ENCODE measurements around the gene FOXN3.
A peak's percentile ranks its signal among the peaks of the same experiment; 100 is the strongest.

The FOXN3 gene

DNA sequence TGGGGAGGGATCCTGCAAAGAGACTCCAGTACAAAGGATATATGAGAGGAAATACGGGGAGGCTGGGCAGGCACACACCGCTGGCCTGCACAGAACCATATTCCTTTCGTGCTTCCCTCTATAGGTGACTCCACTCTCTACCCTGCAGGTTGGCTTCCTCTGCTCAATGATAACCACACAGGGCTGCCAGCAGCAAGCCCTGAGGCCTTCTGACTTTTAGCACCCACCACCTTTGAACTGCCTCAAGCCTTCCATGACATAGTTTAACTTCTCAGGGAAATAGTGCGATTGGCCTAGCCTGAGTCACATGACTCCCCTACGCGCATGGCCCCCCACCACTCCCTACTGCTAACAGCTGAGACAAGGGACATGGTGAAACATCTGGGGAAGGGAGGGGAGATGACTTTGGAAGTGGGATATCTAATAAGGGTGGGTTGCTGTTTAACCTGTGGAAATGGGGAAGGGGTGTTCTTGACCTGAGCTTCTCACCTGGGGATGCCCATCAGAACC lies 3.0 kb upstream of the FOXN3 start:
- H3K36me3 ChIP-seq (ENCODE audit: control insufficient read depth, insufficient read depth, low read length) = peaks cover 10% of the 10 kb centered on the region
- H3K27me3 ChIP-seq (ENCODE audit: control insufficient read depth, insufficient read depth, low read length) = no peaks in the 10 kb centered on the region
- no peak overlapping the region for H3K4me3 ChIP-seq (ENCODE audit: low read depth, low read length)
- no peak overlapping the region for H3K9ac ChIP-seq (ENCODE audit: low read depth, low read length)
- H3K4me1 ChIP-seq (ENCODE audit: control insufficient read depth, insufficient read depth, low read length) = peaks cover 36% of the 10 kb centered on the region
- no peaks in the 10 kb centered on the region for H3K9me3 ChIP-seq (ENCODE audit: control insufficient read depth, insufficient read depth, low read length)
- H3K27ac ChIP-seq (ENCODE audit: low read depth, low read length) = no peak overlapping the region

DNA sequence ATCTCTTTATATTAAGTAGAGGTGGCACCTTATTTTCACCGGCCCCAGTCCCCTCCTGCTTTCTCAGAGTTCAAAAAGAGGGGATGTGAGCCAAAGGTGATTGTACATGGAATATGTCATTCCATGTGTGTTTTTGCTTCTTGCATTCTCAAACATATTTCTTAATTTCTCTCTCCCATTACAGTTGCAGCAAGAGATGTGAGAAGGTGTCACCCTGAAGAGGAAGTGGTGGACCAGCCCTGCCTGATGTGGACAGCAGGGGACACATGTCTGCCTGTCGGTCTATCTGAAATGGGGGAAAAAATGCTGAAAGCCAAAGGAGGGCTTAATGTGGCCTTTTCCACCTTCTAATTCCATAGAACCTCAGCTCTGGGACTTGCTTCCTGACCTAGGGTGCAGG lies 1.9 kb upstream of the FOXN3 start:
- no peaks in the 10 kb centered on the region for H3K27me3 ChIP-seq (ENCODE audit: control insufficient read depth, insufficient read depth, low read length)
- H3K4me1 ChIP-seq (ENCODE audit: control insufficient read depth, insufficient read depth, low read length) = peaks cover 36% of the 10 kb centered on the region
- H3K27ac ChIP-seq (ENCODE audit: low read depth, low read length) = no peak overlapping the region
- H3K9me3 ChIP-seq (ENCODE audit: control insufficient read depth, insufficient read depth, low read length) = no peaks in the 10 kb centered on the region
- no peak overlapping the region for H3K4me3 ChIP-seq (ENCODE audit: low read depth, low read length)
- no peak overlapping the region for H3K9ac ChIP-seq (ENCODE audit: low read depth, low read length)
- peaks cover 14% of the 10 kb centered on the region for H3K36me3 ChIP-seq (ENCODE audit: control insufficient read depth, insufficient read depth, low read length)

DNA sequence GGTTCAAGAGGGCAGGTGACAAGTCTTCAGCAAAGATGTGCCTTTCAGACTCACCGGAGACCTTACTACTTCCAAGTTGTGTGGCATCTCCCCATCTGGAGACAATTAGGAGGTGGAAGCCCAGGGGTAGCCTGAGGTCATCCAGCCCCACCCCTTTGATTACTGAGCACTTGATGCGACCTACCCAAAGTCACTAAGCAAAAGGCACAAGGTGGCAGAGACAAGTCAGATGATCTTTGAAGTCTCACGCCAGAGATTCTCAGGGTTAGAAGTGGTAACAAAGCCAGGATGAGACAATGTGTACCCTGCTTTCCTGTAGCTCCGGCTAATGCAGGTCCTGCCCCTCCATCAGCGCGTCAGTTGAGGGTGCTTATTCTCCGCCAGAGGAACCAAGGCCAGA lies 1.4 kb upstream of the FOXN3 start:
- H3K4me3 ChIP-seq (ENCODE audit: low read depth, low read length) = peak overlapping the region; percentile 76; the same call in 1 of the 2 replicates
- no peak overlapping the region for H3K9ac ChIP-seq (ENCODE audit: low read depth, low read length)
- H3K9me3 ChIP-seq (ENCODE audit: control insufficient read depth, insufficient read depth, low read length) = no peaks in the 10 kb centered on the region
- no peak overlapping the region for H3K27ac ChIP-seq (ENCODE audit: low read depth, low read length)
- H3K4me1 ChIP-seq (ENCODE audit: control insufficient read depth, insufficient read depth, low read length) = peaks cover 31% of the 10 kb centered on the region
- peaks cover 14% of the 10 kb centered on the region for H3K36me3 ChIP-seq (ENCODE audit: control insufficient read depth, insufficient read depth, low read length)
- H3K27me3 ChIP-seq (ENCODE audit: control insufficient read depth, insufficient read depth, low read length) = no peaks in the 10 kb centered on the region

DNA sequence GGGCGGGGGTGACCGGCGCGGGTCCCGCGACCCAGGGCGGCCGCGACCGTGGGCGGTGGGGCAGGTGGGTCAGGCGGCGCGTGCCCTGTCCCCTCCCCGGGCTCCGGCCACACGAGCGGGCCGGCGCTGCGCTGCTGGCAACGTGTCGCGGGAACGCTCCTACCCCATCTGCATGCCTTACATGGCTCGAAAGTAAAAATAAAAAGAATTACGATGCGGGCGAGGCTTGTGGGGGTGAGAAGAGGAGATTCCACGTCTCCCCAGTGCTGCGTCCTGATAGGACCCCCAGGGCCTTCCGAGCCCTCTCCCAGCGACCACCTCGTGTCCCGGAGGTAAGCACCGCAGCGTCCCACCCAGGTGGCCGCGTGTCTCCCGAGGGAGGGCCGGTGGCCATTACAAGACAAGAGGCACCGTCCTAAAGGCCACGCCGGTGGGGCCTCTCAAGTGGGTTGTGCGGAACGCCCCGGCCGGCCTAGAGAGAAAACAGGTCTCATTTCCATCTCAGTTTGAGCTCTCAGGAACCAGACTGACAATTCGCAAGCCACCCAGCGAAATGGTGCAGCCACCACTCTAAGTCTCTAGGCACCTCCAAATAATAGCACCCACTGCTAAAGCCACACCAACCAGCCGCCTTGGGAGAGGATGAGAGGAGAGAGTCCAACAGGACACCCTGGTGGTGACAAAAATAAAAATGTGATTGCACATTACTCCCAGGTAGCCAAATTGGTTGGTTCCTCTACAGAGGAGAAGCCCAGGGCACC lies 612 bp upstream of the FOXN3 start:
- peak overlapping the region; percentile 76 for H3K4me3 ChIP-seq (ENCODE audit: low read depth, low read length)
- peak overlapping the region; percentile 88 for H3K9ac ChIP-seq (ENCODE audit: low read depth, low read length)
- peaks cover 25% of the 10 kb centered on the region for H3K4me1 ChIP-seq (ENCODE audit: control insufficient read depth, insufficient read depth, low read length)
- H3K27me3 ChIP-seq (ENCODE audit: control insufficient read depth, insufficient read depth, low read length) = no peaks in the 10 kb centered on the region
- peak overlapping the region; percentile 81 for H3K27ac ChIP-seq (ENCODE audit: low read depth, low read length)
- H3K36me3 ChIP-seq (ENCODE audit: control insufficient read depth, insufficient read depth, low read length) = peaks cover 20% of the 10 kb centered on the region
- H3K9me3 ChIP-seq (ENCODE audit: control insufficient read depth, insufficient read depth, low read length) = no peaks in the 10 kb centered on the region

DNA sequence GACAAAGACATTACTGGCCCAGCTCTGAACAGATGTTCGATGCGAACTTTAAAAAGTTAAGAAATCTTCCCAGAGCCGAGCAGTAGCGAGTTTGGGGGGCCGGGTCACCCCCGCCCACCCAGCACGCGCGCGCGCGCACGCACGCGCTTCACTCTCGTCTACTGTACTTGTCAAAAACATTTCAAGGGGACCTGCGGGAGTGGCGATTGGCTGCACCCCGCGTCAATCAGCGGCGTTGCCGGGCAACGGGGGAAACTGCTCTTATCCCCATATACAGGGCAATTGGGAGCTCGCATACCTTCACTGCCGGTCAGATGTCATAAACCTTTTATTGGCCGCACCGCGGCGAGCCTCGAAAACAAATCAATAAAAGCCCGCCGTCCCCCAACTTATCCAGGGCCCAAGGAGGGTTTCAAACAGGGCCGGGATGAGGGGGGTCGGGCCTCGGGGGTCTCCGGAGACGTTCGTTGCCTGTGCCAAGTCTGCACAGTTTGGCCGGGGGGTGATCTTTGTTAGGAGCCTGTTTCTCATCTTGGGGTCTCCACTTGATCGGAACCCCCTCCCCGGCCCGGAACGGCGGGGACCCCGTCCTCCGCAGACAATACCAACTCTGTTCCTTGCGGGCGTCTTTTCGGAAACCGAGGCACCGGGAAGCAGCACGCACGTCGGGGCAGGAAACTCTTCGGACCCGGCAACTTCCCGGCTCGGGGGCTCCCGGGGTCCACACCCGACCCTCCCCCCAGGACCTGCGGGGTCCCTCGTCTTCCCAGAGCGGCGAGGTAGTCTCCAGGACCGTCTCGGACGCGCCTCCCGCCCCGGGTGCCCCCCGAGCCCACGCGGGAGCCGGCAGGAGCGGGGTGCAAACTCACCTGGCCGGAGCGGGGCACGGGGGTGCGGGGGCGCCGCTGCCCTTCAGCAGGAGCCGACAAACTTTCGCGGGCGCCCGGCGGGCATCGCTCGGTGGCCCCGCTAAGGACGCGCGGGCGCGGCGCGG lies 734 bp downstream of the FOXN3 start:
- Histone ChIP-seq H3K27me3 (ENCODE audit: control insufficient read depth, insufficient read depth, low read length) (no peaks in the 10 kb centered on the region), H3K27ac (ENCODE audit: low read depth, low read length) (peak overlapping the region; percentile 87), H3K9ac (ENCODE audit: low read depth, low read length) (peak overlapping the region; percentile 80), H3K4me1 (ENCODE audit: control insufficient read depth, insufficient read depth, low read length) (peaks cover 21% of the 10 kb centered on the region), H3K9me3 (ENCODE audit: control insufficient read depth, insufficient read depth, low read length) (peaks cover 5% of the 10 kb centered on the region; the same call in 1 of the 2 replicates), H3K36me3 (ENCODE audit: control insufficient read depth, insufficient read depth, low read length) (peaks cover 33% of the 10 kb centered on the region), H3K4me3 (ENCODE audit: low read depth, low read length) (peak overlapping the region; percentile 84)

DNA sequence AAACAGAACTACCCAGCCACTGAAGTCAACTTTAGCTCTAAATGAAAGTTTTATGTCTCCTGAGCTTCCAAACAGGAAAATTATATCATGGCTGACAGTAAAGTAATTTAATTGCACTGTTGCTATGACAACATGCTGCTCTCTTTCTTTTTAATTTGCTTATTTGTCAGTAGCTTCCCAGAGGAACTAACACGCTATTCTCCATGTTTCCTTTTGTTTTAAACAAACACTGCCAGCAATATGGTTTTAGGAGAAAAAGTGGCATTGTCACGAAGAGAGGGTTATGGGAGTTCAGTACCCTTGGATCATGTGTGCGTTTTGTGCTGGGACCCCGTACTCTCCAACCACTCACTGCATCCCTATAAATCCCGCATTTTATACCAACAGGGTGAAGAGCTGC lies 1.9 kb downstream of the FOXN3 start:
- Histone ChIP-seq H3K4me1 (ENCODE audit: control insufficient read depth, insufficient read depth, low read length) (peaks cover 26% of the 10 kb centered on the region), H3K4me3 (ENCODE audit: low read depth, low read length) (peak overlapping the region; percentile 84), H3K27ac (ENCODE audit: low read depth, low read length) (no peak overlapping the region), H3K9ac (ENCODE audit: low read depth, low read length) (no peak overlapping the region), H3K9me3 (ENCODE audit: control insufficient read depth, insufficient read depth, low read length) (peaks cover 6% of the 10 kb centered on the region; the same call in 1 of the 2 replicates), H3K27me3 (ENCODE audit: control insufficient read depth, insufficient read depth, low read length) (no peaks in the 10 kb centered on the region), H3K36me3 (ENCODE audit: control insufficient read depth, insufficient read depth, low read length) (peaks cover 45% of the 10 kb centered on the region)

DNA sequence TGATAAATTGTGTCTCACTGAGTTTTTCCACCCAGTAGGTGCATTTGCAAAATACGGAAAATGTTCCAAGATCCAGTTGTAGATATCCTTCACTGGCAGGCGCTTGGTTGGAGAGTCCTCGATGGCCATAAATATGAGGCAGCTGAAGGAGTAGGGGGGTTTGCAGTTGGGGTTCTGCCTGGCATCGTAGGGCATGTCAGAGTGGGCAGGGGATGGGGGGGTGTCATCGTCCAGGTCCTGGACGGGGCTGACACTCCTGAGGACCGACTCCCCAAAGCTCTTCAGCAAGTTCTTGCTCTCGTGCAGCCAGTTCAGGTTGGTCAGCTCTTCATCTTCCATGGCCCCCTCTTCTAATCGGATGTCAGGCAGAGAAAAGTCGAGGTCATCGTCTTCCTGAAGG lies 5.1 kb downstream of the FOXN3 start:
- H3K27ac ChIP-seq (ENCODE audit: low read depth, low read length) = no peak overlapping the region
- no peak overlapping the region for H3K9ac ChIP-seq (ENCODE audit: low read depth, low read length)
- H3K36me3 ChIP-seq (ENCODE audit: control insufficient read depth, insufficient read depth, low read length) = peaks cover 57% of the 10 kb centered on the region
- no peak overlapping the region for H3K4me3 ChIP-seq (ENCODE audit: low read depth, low read length)
- H3K27me3 ChIP-seq (ENCODE audit: control insufficient read depth, insufficient read depth, low read length) = no peaks in the 10 kb centered on the region
- peaks cover 37% of the 10 kb centered on the region for H3K4me1 ChIP-seq (ENCODE audit: control insufficient read depth, insufficient read depth, low read length)
- peaks cover 6% of the 10 kb centered on the region; the same call in 1 of the 2 replicates for H3K9me3 ChIP-seq (ENCODE audit: control insufficient read depth, insufficient read depth, low read length)

DNA sequence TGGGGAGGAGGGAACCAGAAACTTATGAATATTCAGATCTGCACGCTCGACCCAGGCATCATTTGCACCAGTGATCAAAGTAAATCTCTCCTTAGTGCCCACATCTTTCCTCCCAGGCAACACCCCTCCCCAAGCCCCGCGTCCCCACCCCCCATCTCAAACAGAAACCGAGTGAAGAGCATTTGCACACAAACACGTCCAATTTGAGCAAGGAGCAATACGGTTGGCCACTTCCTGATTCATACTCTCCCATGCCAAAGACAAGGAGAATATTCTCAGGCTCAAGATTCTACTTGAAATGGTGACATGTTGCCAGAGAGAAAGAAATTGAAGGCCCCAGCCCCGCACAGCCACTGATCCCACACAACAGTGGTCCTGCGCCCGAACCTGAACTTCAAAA lies 7.1 kb downstream of the FOXN3 start:
- Histone ChIP-seq H3K9ac (ENCODE audit: low read depth, low read length) (no peak overlapping the region), H3K4me1 (ENCODE audit: control insufficient read depth, insufficient read depth, low read length) (peaks cover 37% of the 10 kb centered on the region), H3K9me3 (ENCODE audit: control insufficient read depth, insufficient read depth, low read length) (peaks cover 6% of the 10 kb centered on the region; the same call in 1 of the 2 replicates), H3K27me3 (ENCODE audit: control insufficient read depth, insufficient read depth, low read length) (no peaks in the 10 kb centered on the region), H3K36me3 (ENCODE audit: control insufficient read depth, insufficient read depth, low read length) (peaks cover 70% of the 10 kb centered on the region), H3K27ac (ENCODE audit: low read depth, low read length) (peak overlapping the region; percentile 5), H3K4me3 (ENCODE audit: low read depth, low read length) (no peak overlapping the region)

DNA sequence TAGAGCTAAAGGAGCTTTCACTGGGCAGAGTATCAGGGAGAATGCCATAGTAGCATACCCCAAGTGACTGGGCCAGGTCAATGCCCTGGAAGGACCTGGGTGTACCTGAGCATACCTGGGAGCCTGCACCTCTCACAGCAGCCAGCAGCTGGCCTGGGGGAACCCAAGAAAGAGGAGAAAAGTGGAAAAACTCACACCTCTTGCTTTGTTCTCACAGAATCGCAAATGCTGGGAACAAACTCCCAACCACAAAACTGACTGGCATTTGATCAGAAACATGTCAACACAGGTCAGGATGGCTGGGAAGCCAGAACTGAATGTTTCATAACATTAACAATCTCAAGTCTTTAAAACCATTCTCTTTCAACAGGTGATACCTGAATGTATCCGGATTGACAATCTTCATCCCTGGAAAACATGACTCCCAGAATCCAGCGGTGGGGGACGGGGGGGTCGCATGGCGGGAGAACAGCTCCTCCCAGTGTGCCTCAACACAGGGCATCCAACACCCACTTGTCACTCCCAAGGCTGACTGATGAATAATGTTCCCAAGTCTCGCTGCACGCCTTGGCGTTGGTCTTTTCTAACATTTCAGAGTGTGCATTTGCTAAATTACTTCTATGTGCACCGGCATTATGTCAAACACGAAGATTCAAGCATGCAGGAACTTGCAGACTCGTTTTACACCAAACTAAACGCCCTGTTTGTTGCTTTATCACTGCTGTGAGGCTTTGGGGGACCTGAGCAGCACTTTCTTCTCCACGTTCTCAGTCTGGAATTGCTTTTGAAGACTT lies 7.9 kb downstream of the FOXN3 start:
- Histone ChIP-seq H3K27ac (ENCODE audit: low read depth, low read length) (peak overlapping the region; percentile 43), H3K4me1 (ENCODE audit: control insufficient read depth, insufficient read depth, low read length) (peaks cover 34% of the 10 kb centered on the region), H3K36me3 (ENCODE audit: control insufficient read depth, insufficient read depth, low read length) (peaks cover 72% of the 10 kb centered on the region), H3K4me3 (ENCODE audit: low read depth, low read length) (no peak overlapping the region), H3K9ac (ENCODE audit: low read depth, low read length) (no peak overlapping the region), H3K9me3 (ENCODE audit: control insufficient read depth, insufficient read depth, low read length) (peaks cover 6% of the 10 kb centered on the region; the same call in 1 of the 2 replicates), H3K27me3 (ENCODE audit: control insufficient read depth, insufficient read depth, low read length) (no peaks in the 10 kb centered on the region)

DNA sequence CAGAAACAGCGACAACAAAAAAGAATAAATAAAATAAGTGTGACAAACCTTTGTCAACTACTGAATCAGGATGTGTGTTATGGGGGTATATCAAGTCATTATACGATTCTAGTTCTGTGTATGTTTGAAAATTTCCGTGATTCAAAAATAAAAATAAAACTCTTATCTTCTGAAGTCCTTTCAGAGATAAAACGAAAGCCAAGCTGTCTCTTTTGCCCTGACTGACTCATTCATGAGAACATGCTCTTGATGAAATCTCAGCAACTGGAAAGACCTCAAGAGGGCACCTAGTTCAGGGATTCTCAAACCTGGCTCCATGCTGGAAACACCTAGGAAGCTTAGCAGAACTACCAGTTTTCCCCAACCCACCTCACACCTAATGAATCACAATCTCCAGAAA lies 9.2 kb downstream of the FOXN3 start:
- Histone ChIP-seq H3K9me3 (ENCODE audit: control insufficient read depth, insufficient read depth, low read length) (peaks cover 6% of the 10 kb centered on the region; the same call in 1 of the 2 replicates), H3K9ac (ENCODE audit: low read depth, low read length) (no peak overlapping the region), H3K27me3 (ENCODE audit: control insufficient read depth, insufficient read depth, low read length) (no peaks in the 10 kb centered on the region), H3K36me3 (ENCODE audit: control insufficient read depth, insufficient read depth, low read length) (peaks cover 74% of the 10 kb centered on the region), H3K27ac (ENCODE audit: low read depth, low read length) (peak overlapping the region; percentile 23), H3K4me3 (ENCODE audit: low read depth, low read length) (no peak overlapping the region), H3K4me1 (ENCODE audit: control insufficient read depth, insufficient read depth, low read length) (peaks cover 35% of the 10 kb centered on the region)

Data from HUES48 (cell line).